Gastrocnemius medialis (tissue), 4 donors: ENCODE measurements around the gene GOLGA6B. TPM values are rescaled to one million over a fixed set of nuclear protein-coding genes. Genes with fewer than 3 reads are reported as not detected.
"Not testable (repeated sequence)": the region's sequence is repeated elsewhere in the genome, so short reads cannot be mapped to it uniquely, and the experiment has no call there.

ENCODE experiments used
- ATAC-seq, 2 donors: fragments of 150-250 bp; one replicate each; pipeline ENCODE4 v1.9.1; 2016
- DNase-seq, 2 donors: peaks; one replicate each; pipeline ENCODE4 v3.0.0-alpha.2; 2019
- H3K27ac ChIP-seq, 4 donors: fragments of 200-600 bp; sonication (generic); 1 replicate in 1 of 4; 2 replicates in 3 of 4; pipeline ENCODE4 v1.5.1; 2016 to 2018; ENCODE audit warnings: mild to moderate bottlenecking in 2 of 4, moderate library complexity in 1 of 4
- H3K27me3 ChIP-seq, 3 donors: fragments of 200-600 bp; sonication (generic) in 2 of 3; 1 replicate in 1 of 3; 2 replicates in 2 of 3; pipeline versions ENCODE4 v1.5.1 to v1.6.0; 2016 to 2019; ENCODE audit warnings: mild to moderate bottlenecking in 1 of 3, moderate library complexity in 1 of 3
- H3K36me3 ChIP-seq, 2 donors: fragments of 200-600 bp; sonication (generic) in 1 of 2; one replicate each; pipeline ENCODE4 v1.5.1; 2017 to 2018
- H3K4me1 ChIP-seq, 2 donors: fragments of 200-600 bp; sonication (generic) in 1 of 2; one replicate each; pipeline ENCODE4 v1.5.1; 2016 to 2017; ENCODE audit warnings: mild to moderate bottlenecking in 2 of 2
- H3K4me3 ChIP-seq, 4 donors: fragments of 200-600 bp; sonication (generic) in 3 of 4; 1 replicate in 1 of 4; 2 replicates in 3 of 4; pipeline ENCODE4 v1.5.1; 2016 to 2019; ENCODE audit warnings: mild to moderate bottlenecking in 2 of 4
- H3K9me3 ChIP-seq, 3 donors: fragments of 200-600 bp; sonication (generic) in 2 of 3; 1 replicate in 1 of 3; 2 replicates in 2 of 3; pipeline ENCODE4 v1.5.1; 2016 to 2019
- POLR2A ChIP-seq, 2 donors: fragments of 450-650 bp; IDR thresholded peaks; one replicate each; pipeline ENCODE4 v1.6.1; 2017; ENCODE audit warnings: antibody characterized with exemption in 2 of 2, mild to moderate bottlenecking in 2 of 2, moderate library complexity in 2 of 2
- in situ Hi-C, 4 donors: fragments of 200-750 bp; cut with MboI; loops; one replicate each; pipeline versions ENCODE4 v1.15.0 to v1.8.0; 2017; ENCODE audit warnings: low sequenced_read_pairs in 4 of 4
- intact Hi-C: fragments of 100-400 bp; cut with DNase I; formaldehyde crosslinking; loops from one replicate; pipeline ENCODE4 v1.15.1; 2023; ENCODE audit warnings: low total_unique reads
- total RNA-seq, 4 donors: library from RNA; depleted of rRNA; stranded (reverse); fragments of >200 nt; gene quantifications; one replicate each; pipeline versions ENCODE4 v1.1.0 to v1.2.3, GENCODE V29; 2016
- TF ChIP-seq, protein P1 (sequence below), 5 experiments: fragments of 450-650 bp in 3 of 5; fragments of 200-600 bp in 2 of 5; sonication (generic) in 2 of 5; IDR thresholded peaks in 4 of 5; conservative IDR thresholded peaks in 1 of 5; 1 replicate in 4 of 5; 2 replicates in 1 of 5; pipeline ENCODE4 v1.5.1; 2016 to 2019; ENCODE audit warnings: antibody characterized with exemption in 5 of 5, mild to moderate bottlenecking in 3 of 5, moderate library complexity in 3 of 5

The GOLGA6B gene
- total RNA-seq, 4 donors from 2014 or later = not detected

DNA sequence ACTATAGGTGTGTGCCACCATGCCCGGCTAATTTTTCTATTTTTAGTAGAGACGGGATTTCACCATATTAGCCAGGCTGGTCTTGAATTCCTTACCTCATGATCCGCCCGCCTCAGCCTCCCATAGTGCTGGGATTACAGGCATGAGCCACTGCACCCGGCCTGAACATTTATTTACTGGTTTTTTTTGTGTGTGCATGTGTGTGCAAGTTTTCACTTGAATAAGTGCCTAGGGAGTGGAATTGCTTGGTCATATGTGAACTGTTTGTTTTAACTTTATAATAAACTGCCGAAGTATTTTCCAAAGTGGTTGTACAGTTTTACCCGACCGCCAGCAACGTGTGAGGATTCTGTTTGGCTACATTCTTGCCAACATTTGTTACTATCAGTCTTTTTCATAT, 45.6 kb downstream of the GOLGA6B start:
- Histone ChIP-seq H3K27me3 (no peaks in the 10 kb centered on the region), H3K27ac (no peak overlapping the region), H3K9me3 (no peaks in the 10 kb centered on the region), H3K4me1 (no peaks in the 10 kb centered on the region), H3K36me3 (no peaks in the 10 kb centered on the region), H3K4me3 (no peak overlapping the region)
- intact Hi-C loops = no loop called here
- ATAC-seq = no peak
- TF ChIP-seq, protein P1, sequence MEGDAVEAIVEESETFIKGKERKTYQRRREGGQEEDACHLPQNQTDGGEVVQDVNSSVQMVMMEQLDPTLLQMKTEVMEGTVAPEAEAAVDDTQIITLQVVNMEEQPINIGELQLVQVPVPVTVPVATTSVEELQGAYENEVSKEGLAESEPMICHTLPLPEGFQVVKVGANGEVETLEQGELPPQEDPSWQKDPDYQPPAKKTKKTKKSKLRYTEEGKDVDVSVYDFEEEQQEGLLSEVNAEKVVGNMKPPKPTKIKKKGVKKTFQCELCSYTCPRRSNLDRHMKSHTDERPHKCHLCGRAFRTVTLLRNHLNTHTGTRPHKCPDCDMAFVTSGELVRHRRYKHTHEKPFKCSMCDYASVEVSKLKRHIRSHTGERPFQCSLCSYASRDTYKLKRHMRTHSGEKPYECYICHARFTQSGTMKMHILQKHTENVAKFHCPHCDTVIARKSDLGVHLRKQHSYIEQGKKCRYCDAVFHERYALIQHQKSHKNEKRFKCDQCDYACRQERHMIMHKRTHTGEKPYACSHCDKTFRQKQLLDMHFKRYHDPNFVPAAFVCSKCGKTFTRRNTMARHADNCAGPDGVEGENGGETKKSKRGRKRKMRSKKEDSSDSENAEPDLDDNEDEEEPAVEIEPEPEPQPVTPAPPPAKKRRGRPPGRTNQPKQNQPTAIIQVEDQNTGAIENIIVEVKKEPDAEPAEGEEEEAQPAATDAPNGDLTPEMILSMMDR (IDR thresholded peaks at IDR 0.05 in 4 of 5, conservative IDR thresholded peaks at IDR 0.05 in 1 of 5) = no peak
- TF ChIP-seq POLR2A (IDR thresholded peaks at IDR 0.05) = no peak
- no peak for DNase-seq
- in situ Hi-C loops = loop anchor here in 1 of 4 donors (10.0 kb wide), 1 partner anchor 105 kb away; no protein-coding TSS in a partner anchor

DNA sequence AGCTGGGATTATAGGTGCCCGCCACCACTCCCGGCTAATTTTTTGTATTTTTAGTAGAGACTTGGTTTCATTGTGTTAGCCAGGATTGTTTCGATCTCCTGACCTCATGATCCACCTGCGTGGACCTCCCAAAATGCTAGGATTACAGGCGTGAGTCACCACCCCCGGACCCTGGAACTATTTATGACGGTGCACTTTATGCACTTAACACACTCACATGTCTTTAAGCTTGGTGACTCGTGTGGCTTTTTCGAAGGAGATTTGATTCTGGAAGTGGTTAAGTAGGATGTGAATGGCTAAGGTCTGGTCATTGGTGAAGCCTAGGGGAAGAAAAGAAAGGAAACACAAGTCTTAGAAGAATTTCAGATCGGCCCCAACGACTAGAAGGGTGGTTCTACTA, 51.8 kb downstream of the GOLGA6B start:
- Histone ChIP-seq H3K36me3 (no peaks in the 10 kb centered on the region), H3K4me1 (no peaks in the 10 kb centered on the region), H3K9me3 (no peaks in the 10 kb centered on the region), H3K27me3 (no peaks in the 10 kb centered on the region), H3K4me3 (no peak overlapping the region), H3K27ac (no peak overlapping the region)
- TF ChIP-seq, protein P1 (IDR thresholded peaks at IDR 0.05 in 4 of 5, conservative IDR thresholded peaks at IDR 0.05 in 1 of 5) = no peak
- no peak for TF ChIP-seq POLR2A (IDR thresholded peaks at IDR 0.05)
- no peak for ATAC-seq
- in situ Hi-C loops (loop anchor here in 1 of 4 donors (10.0 kb wide), 1 partner anchor 111 kb away; no protein-coding TSS in a partner anchor), intact Hi-C loops (no loop called here)
- DNase-seq = no peak

DNA sequence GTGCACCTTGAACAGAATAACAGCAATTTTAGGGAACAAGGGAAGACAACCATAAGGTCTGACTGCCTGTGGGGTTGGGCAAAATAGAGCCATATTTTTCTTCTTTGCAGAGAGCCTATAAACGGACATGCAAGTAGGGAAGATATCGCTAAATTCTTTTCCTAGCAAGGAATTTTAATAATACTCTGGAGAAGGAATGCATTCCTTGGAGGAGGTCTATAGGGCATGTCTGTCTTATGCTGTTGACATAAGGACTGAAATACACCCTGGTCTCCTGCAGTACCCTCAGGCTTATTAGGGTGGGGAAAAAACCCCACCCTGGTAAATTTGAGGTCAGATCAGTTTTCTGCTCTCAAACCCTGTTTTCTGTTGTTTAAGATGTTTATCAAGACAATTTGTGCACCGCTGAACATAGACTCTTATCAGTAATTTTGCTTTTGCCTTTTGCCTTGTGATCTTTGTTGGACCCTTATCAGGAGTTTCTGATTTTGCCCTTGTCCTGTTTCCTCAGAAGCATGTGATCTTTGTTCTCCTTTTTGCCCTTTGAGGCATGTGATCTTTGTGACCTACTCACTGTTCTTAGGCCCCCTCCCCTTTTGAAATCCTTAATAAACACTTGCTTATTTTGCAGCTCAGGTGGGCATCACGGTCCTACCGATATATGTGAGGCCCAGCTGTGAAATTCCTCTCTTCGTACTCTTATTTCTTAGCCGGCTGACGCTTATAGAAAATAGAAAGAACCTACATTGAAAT, 54.2 kb downstream of the GOLGA6B start:
- H3K36me3 ChIP-seq = peaks cover 0 to 22% of the 10 kb centered on the region in 2 donors
- H3K4me3 ChIP-seq, ATAC-seq, H3K4me1 ChIP-seq, DNase-seq, H3K9me3 ChIP-seq, H3K27me3 ChIP-seq, intact Hi-C loops, H3K27ac ChIP-seq: not testable (repeated sequence)
- in situ Hi-C loops = loop anchor here in 1 of 4 donors (10.0 kb wide), 1 partner anchor 114 kb away; no protein-coding TSS in a partner anchor

Other genes with a start within 250 kb of the GOLGA6B start
- gene ARIH1, start 180.4 kb upstream of the GOLGA6B start, total RNA-seq = 10 to 100 TPM; 46.3 to 85.6 (median 68.3) TPM
- not detected for gene HIGD2B, start 31.5 kb downstream of the GOLGA6B start, total RNA-seq
- gene BBS4, start 31.5 kb downstream of the GOLGA6B start, total RNA-seq = 10 to 100 TPM; 21.6 to 37.0 (median 28.7) TPM
- 10 to 100 TPM; 13.4 to 23.2 (median 17.2) TPM for gene ADPGK, start 129.1 kb downstream of the GOLGA6B start, total RNA-seq